Brain microvascular endothelial cell (primary cell): ENCODE data around the gene NOL4L.

Source experiments
- DNase-seq: peaks from one replicate; pipeline ENCODE4 v3.0.0-alpha.2; 2020
- H3K27ac ChIP-seq: fragments of 250-450 bp; sonication (Bioruptor Pico); 2 replicates; pipeline ENCODE4 v1.5.1; 2020; ENCODE audit warnings: mild to moderate bottlenecking, moderate library complexity
- H3K27me3 ChIP-seq: fragments of 250-450 bp; sonication (Bioruptor Pico); replicated peaks from 2 replicates; pipeline ENCODE4 v1.5.1; 2020; ENCODE audit warnings: mild to moderate bottlenecking
- H3K36me3 ChIP-seq: fragments of 250-450 bp; sonication (Bioruptor Pico); replicated peaks from 2 replicates; pipeline ENCODE4 v1.5.1; 2020; ENCODE audit warnings: mild to moderate bottlenecking
- H3K4me3 ChIP-seq: 2 replicates; pipeline ENCODE4 v1.5.1; 2011; ENCODE audit warnings: low read depth, mild to moderate bottlenecking, control low read depth, low read length, moderate library complexity
- in situ Hi-C: cut with HindIII; loops from 2 replicates; pipeline ENCODE4 v1.10.0; 2017; ENCODE audit warnings: low sequenced_read_pairs, low pct_ligation_motif_present
- TF ChIP-seq, protein P1 (sequence below): IDR thresholded peaks from 2 replicates; pipeline ENCODE4 v1.5.1; 2011; ENCODE audit warnings: low read depth, mild to moderate bottlenecking, moderate library complexity, low read length, control low read depth, inconsistent platforms; ENCODE audit errors: missing control alignments

NOL4L gene

DNA sequence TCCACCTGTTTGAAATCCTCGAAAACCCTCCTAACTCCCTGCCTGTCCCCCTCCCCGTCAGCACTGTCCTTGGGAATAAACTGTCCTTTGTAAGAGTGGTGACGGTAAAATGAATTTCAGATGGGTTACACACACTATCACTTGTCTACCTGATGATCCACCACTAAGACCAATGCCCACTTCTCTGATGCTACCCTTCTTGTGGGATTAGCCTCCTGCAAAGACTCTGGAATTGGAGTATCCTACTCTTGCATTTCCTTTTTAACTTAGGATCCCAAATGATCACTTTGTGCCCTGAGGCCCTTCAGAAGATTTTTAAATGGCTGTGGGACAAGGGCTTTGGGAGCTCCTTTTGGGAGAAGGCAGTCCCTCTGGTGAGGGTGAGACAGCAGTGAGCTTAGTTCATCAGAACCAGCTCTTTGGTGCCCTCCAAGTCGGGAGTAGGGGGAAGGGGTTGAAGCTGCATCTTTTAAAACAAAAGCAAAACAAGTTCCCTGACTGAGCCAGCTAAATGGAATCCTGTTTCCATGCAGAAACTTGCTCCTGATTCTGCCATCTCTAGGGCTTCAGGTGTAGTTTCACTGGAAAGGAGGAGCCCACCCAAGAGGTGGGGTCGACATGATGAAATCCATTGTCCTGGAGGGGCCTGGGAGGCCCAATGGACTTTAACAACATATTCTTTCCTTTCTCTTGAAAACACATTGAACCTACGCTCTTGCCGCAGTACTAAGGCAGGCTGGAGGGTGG is 140.5 kb downstream of the NOL4L start:
- in situ Hi-C loops, result no loop called here
- no peak for DNase-seq
- no peak overlapping the region for H3K27ac ChIP-seq
- H3K36me3 ChIP-seq, result peaks cover 75% of the 10 kb centered on the region
- H3K4me3 ChIP-seq, result no peak overlapping the region
- TF ChIP-seq, protein P1, sequence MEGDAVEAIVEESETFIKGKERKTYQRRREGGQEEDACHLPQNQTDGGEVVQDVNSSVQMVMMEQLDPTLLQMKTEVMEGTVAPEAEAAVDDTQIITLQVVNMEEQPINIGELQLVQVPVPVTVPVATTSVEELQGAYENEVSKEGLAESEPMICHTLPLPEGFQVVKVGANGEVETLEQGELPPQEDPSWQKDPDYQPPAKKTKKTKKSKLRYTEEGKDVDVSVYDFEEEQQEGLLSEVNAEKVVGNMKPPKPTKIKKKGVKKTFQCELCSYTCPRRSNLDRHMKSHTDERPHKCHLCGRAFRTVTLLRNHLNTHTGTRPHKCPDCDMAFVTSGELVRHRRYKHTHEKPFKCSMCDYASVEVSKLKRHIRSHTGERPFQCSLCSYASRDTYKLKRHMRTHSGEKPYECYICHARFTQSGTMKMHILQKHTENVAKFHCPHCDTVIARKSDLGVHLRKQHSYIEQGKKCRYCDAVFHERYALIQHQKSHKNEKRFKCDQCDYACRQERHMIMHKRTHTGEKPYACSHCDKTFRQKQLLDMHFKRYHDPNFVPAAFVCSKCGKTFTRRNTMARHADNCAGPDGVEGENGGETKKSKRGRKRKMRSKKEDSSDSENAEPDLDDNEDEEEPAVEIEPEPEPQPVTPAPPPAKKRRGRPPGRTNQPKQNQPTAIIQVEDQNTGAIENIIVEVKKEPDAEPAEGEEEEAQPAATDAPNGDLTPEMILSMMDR, result no peak
- H3K27me3 ChIP-seq, result no peaks in the 10 kb centered on the region

DNA sequence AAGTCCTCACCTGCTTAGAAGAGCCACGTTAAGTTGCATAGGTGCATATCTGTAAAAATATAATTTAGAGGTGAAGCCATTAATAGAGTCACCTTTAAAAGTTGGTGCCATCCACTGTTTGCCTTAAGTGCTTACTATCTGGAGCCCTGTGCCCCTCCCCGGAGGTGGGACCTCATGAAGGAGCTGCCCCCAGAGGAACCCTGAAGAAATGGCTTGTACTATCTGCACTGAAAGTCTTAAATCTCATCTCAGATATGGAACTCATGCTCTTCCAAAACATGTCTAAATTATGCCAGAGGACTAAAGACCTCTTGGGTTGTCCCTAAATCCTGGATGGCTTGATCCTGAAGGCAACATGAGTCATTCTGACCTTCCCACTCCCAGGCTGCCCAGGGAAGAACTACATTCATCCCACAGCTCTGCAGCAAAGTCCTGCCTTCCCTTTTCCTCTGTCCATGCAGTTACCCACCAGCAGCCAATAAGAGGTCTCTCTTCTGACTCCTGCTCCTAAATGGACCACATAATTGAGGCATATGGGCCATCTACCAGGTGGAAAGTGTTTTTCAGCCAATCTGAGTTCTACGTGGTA is 141.7 kb downstream of the NOL4L start:
- no peak overlapping the region for H3K27ac ChIP-seq
- DNase-seq, result no peak

DNA sequence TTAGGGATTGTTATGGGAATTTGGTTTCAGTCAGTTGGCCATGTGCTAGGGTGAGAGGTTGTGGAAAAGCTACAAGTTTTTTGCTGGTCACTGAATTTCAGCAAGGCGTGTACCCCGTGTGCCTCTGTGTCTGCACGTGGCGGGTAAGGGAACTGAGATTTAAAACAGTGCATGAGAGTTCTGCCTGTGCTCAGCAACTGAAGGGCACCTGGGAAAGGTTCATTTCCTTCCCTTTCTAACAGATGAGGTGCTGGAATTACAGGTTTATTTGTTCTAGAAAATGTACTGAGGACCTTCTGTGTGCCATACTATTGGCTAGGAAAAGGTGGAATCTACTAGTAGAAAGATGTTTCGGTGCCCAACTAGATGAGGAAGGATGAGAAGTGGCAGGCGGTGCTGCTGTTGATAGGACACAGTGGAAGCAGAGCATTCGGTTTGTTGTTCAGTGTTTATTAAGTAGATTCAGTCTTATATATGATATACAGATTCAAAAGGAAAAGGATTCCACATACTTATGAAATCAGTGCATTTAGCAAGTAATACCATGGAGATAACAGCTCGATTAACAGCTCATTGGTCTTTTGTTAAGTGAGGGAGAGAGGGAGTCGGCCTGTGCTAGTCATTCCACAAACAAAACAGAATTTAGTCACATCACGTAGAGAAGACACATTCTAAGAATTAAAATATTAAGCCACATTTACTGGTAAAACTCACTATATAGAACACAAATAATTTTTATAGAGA is 142.3 kb downstream of the NOL4L start:
- Histone ChIP-seq H3K36me3 (peaks cover 71% of the 10 kb centered on the region), H3K27me3 (no peaks in the 10 kb centered on the region), H3K4me3 (no peak overlapping the region), H3K27ac (no peak overlapping the region)
- in situ Hi-C loops, result no loop called here
- TF ChIP-seq, protein P1, result no peak
- no peak for DNase-seq

More for the DNA sequence above, 141.7 kb downstream of the NOL4L start:
- H3K4me3 ChIP-seq, result no peak overlapping the region
- TF ChIP-seq, protein P1, result no peak
- in situ Hi-C loops, result no loop called here
- H3K27me3 ChIP-seq, result no peaks in the 10 kb centered on the region
- H3K36me3 ChIP-seq, result peaks cover 71% of the 10 kb centered on the region

DNA sequence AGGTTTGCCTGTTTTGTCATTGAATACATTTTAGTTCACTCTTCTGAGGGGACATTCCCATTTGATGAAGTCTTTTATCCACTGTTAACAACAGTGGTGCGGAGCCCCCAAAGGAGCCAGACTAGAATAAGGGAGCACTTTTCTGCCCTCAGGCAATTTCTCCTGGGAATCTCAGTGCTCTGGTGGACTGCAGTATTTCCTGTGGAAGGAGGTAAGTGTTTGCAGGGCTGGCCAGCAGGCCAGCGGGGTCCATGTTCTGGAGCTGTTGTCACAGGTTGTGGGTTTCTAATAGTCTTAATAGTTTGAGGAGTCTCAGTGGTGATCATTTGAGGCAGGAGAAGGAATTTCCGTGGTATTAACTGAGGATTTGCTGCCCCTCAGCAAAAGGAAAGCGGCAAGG is 143.5 kb downstream of the NOL4L start:
- no peak overlapping the region for H3K4me3 ChIP-seq

DNA sequence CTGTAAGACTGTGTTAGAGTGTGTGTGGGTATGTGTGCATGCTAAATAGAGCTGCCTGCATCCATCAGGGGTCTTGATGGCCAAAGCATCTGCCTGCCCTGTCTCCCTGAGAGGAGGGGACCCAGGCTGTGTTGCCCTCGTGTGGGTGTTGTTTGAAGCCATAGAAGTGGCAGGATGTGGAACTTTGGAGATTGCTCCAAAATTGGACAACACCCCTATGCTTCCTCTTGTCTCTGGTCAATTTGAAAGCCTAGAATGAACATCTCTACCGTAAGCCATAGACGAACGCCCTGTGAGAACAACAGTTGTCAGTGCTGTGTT is 144.4 kb downstream of the NOL4L start:
- Histone ChIP-seq H3K36me3 (peaks cover 72% of the 10 kb centered on the region), H3K27ac (no peak overlapping the region), H3K4me3 (no peak overlapping the region), H3K27me3 (no peaks in the 10 kb centered on the region)
- in situ Hi-C loops, result no loop called here
- TF ChIP-seq, protein P1, result no peak
- DNase-seq, result no peak

More for the DNA sequence above, 143.5 kb downstream of the NOL4L start:
- peaks cover 72% of the 10 kb centered on the region for H3K36me3 ChIP-seq
- H3K27me3 ChIP-seq, result no peaks in the 10 kb centered on the region
- no peak overlapping the region for H3K27ac ChIP-seq
- TF ChIP-seq, protein P1, result no peak
- in situ Hi-C loops, result no loop called here
- DNase-seq, result no peak
